ENCODE measurements around the gene ATXN1. TPM values are rescaled to one million over a fixed set of nuclear protein-coding genes. Genes with fewer than 3 reads are reported as not detected.

ATXN1 gene
- total RNA-seq, 1 donor from 2014 or later, result 62.7 TPM

DNA sequence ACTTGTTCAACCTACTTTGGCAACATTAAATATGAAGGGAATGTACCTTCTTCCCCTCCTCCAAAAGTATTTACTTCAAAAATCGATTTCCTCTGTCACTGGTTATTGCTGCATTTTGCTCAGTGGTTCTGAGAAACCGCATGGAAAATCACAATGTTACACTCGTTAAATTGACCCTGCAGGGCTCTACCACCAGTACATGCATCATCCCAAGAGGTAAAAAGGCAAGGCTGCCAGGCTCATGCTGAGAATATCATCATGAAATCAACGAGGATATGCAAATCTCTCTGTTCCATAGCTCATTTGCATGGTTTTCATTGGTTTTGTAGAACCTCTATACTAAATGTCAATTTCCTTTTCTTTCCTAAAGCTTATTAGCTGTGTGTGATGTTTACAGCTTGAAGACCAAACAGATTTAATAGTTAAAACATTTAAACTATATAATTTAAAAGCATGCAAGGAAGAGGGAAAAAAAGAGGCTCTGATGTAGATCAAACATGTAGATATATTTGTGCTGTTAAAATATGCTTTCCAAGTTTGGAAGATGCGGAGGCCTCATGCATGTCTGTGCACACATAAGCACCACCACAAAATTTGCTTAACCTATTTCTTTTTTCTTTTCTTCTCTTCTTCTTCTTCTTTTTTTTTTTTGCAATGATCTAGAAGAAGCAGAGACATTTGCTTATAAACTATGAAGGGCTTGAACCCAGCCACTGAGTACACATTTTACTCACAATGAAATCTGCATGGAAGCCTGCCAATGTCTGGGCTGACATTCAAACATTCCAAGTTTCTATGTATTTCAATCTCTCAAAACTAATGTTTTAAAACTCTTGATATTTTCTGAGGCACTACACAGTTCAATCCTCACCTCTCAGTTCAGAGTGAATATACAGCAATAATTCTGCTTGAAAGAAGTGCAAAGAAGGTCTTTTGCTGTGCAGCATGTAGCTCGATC, 328.9 kb downstream of the ATXN1 start:
- intact Hi-C loops (cut with micrococcal nuclease), result no loop called here

DNA sequence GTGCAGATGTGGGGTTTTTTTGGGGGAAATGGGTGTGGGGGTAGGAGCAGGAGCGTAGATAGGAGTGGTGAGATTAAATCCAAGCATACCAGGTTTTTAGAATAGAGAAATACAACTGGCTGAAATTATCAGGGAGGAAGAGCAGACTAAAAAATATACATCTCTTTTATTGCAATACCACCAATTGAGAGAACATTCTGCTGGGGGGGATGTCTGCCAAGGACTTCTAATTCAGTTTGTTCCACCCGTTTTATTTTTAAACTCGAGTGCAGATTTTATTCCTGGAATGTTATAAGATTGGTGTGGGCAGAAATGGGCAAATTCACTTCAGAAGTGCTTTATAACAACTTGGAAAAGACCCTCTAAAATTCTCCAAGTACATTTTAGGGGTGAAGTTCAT, 330.2 kb downstream of the ATXN1 start:
- intact Hi-C loops (cut with micrococcal nuclease), result no loop called here

GRCh38 chr6:16430391-16431089, 330.7 kb downstream of the ATXN1 start:
- intact Hi-C loops (cut with micrococcal nuclease), result no loop called here

DNA sequence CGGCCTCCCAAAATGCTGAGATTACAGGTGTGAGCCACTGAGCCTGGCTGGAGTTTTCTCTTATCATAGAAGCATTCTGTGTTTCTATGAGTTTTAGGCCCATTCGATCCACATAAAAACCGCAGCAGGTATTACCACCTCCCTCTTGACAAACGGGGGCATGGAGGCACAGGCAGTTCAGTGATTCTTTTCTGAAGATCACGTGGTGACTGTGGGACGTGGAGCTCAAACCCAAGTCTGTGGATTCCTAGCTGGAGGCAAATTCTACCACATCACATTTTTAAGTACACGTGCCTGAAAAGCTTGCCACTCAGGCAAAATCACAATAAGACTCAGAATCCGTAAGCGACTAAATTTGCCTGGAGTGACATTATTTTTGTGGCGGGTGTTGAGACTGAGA, 331.6 kb downstream of the ATXN1 start:
- intact Hi-C loops (cut with micrococcal nuclease), result no loop called here

DNA sequence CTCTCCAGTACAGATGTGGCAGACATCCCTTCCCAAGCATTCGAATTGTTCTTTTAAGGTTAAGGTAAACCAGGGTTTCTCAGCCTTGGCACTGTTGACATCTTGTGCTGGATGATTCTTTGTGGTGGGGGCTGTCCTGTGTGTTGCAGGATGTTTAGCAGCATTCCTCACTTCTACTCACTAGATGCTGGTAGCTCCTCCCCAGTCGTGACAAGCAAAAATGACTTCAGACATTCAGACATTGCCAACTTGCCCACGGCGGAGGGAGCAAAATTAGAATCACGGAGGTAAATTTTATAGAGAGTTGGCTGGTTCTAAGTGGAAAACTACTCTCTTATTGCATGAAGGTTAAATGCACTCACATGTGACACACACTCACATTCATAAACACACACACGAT, 334.1 kb downstream of the ATXN1 start:
- intact Hi-C loops (cut with micrococcal nuclease), result no loop called here

DNA sequence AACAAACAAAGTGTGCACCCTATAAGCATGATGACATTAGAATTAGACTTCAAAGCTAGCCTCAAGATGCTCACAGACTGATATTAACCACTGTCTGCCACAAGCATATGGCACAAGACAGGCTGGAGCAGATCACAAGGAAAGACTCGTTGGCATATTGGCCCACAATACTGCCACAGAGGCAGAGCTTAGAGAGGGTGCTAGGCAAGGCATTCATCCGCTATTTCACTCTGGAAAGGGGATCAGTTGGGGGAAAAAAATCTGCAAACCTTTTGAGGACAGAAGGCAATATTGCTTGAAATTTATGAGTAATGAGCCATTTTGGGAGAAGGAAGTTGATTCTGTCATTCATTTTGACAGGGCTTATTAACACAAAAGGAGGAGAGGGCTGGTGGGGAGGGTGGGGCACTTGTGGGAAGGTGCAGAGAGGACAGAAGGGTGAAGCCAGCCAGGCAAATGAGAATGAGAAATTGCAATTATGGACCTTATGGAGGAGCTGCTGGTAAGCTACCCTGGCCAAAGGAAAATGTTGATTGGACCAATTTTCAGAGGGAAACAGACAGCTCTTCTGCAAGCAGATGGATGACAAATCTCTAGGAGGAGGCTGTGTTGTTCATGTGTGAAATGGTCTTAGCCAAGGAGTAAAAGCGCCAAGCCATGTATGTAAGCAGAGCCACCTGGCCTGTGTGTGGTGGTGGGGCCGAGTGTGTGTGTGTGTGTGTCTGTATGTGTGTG, 335.2 kb downstream of the ATXN1 start:
- intact Hi-C loops (cut with micrococcal nuclease), result no loop called here

- intact Hi-C loops (cut with micrococcal nuclease), result loop anchor here (1.0 to 5.0 kb wide), 4 partner anchors 60 to 341 kb away; no protein-coding TSS in a partner anchor
Observed at GRCh38 chr6:16421462-16421960, 339.7 kb downstream of the ATXN1 start.

GRCh38 chr6:16420715-16421461, 340.4 kb downstream of the ATXN1 start:
- intact Hi-C loops (cut with micrococcal nuclease), result loop anchor here (1.0 to 5.0 kb wide), 4 partner anchors 60 to 342 kb away; no protein-coding TSS in a partner anchor

DNA sequence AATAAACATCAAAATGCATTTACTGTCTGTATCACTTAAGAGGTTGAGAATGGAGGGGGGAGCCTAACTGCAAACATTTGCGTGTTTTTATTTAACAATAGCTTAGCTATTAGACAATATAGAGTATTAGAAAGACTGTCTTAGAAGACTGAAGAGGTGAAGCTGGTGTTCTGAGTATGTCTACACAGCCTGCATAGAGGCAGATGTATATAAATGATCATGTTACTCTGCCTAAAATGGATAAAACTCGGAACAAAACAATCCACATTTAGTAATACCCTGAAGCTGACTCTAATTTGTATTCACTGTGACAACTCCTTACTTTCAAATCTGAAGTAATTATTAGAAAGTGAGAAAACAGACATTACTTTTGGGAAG, 340.9 kb downstream of the ATXN1 start:
- intact Hi-C loops (cut with micrococcal nuclease), result loop anchor here (2.0 to 5.0 kb wide), 3 partner anchors 98 to 342 kb away; no protein-coding TSS in a partner anchor

- intact Hi-C loops (cut with micrococcal nuclease), result loop anchor here (2.0 to 5.0 kb wide), 3 partner anchors 97 to 343 kb away; no protein-coding TSS in a partner anchor
Observed at GRCh38 chr6:16419636-16420336, 341.5 kb downstream of the ATXN1 start.

DNA sequence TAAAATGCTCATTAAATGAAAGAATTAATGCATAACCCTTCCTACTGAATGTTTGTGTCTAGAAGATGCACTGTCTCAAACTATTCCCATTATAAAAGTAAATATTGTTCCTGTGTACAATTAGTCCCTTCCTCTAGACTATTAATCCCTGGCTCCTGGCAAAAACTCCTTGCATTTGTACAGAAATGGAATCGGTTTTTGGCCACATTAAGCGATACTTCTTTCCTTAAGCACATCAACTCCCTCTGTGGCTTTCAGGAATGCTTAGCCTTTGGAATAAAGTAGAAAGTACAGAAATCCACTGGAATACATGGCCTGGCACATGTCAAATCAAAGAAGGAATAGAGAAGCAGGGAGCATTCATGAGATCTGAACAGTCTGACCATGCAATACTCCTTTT, 343.1 kb downstream of the ATXN1 start:
- intact Hi-C loops (cut with micrococcal nuclease), result no loop called here

DNA sequence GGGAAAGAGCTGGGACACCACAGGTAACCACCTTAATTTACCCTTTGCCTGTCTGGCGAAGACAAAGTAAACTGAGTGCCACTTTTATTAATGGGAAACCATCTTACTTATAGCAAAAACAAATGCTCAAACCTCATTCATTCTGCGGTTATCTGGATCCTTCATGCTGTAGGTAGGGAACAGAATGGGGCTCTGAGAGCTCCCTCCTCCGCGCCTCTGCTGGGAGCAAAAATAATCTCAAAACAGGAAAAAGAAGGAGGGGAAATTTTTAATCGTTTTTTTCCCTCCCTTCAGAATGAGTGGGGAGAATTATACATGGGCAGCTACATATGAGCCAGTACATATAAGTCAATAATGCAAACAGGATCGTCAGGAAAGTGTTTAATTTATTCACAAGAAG, 345.6 kb downstream of the ATXN1 start:
- intact Hi-C loops (cut with micrococcal nuclease), result no loop called here

- intact Hi-C loops (cut with micrococcal nuclease), result no loop called here
Observed at GRCh38 chr6:16414205-16414604, 347.1 kb downstream of the ATXN1 start.

- intact Hi-C loops (cut with micrococcal nuclease), result no loop called here
Observed at GRCh38 chr6:16413399-16413798, 347.9 kb downstream of the ATXN1 start.

- intact Hi-C loops (cut with micrococcal nuclease), result no loop called here
Observed at GRCh38 chr6:16412982-16413381, 348.3 kb downstream of the ATXN1 start.

GRCh38 chr6:16412171-16412570, 349.1 kb downstream of the ATXN1 start:
- intact Hi-C loops (cut with micrococcal nuclease), result no loop called here

DNA sequence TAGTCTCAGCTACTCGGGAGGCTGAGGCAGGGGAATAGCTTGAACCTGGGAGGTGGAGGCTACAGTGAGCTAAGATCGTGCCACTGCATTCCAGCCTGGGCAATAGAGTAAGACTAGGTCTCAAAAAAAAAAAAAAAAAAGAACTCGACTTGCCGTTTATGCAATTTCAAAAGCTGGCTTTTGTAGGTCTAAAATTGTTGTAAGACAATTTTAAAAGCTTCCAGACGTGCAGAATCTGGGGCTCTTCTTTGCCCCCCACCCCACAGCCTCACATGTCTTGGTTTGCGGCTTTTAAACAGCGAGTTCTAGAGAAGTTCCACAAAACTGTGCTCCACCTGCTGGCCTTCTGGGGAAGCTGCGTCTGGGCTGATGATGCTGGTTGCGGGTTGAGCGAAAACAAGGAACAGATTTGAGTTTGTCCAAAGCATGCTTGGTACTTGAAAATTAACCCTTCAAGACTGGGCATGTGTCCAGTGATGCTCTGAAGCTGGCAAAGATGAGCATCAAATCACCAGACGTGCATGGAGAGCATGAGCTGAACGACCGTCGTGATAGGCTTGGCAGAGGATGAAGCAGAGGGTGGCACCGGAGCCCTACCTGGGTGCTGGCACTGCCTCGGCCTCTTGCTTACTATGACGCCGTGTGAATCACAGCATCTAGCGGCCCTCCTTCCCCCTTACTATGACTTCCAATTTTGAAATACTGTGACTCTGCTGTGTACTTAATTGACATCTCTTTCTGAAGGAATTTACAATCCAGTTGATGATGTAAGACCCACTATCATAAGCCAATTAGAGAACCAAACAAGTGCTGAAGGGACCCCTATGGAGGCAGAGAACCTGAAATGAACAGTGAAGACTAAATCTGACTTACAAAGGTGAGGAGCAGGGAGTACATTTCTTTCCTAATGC, 351.5 kb downstream of the ATXN1 start:
- intact Hi-C loops (cut with micrococcal nuclease), result loop anchor here (2.0 to 5.0 kb wide), 2 partner anchors 77 to 353 kb away; partner anchors contain the start of gene ATXN1

DNA sequence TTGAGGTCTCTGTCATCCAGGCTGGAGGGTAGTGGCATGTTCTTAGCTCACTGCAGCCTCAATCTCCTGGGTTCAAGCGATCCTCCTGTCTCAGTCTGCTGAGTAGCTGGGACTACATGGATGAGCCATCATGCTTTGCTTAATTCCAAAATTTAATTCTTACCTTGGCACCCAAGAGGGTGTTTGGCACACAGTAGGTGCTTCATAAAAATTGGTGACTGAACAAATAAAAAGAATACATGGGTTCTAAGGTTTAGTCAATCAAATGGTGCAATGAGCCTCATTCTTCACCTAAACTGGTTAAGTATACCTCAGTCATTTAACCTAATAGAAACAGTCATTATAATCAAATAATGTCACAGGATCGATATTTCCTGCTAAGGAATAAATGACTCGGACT, 352.5 kb downstream of the ATXN1 start:
- intact Hi-C loops (cut with micrococcal nuclease), result loop anchor here (5.0 kb wide), 1 partner anchor 354 kb away; the partner anchor contains the start of gene ATXN1

- intact Hi-C loops (cut with micrococcal nuclease), result loop anchor here (5.0 kb wide), 1 partner anchor 355 kb away; the partner anchor contains the start of gene ATXN1
Observed at GRCh38 chr6:16406966-16407365, 354.3 kb downstream of the ATXN1 start.
